ENCODE measurements around the gene JAKMIP1. TPM values are rescaled to one million over a fixed set of nuclear protein-coding genes. Genes with fewer than 3 reads are reported as not detected.

JAKMIP1 gene
- total RNA-seq, 4 donors from 2014 or later, result not detected

DNA sequence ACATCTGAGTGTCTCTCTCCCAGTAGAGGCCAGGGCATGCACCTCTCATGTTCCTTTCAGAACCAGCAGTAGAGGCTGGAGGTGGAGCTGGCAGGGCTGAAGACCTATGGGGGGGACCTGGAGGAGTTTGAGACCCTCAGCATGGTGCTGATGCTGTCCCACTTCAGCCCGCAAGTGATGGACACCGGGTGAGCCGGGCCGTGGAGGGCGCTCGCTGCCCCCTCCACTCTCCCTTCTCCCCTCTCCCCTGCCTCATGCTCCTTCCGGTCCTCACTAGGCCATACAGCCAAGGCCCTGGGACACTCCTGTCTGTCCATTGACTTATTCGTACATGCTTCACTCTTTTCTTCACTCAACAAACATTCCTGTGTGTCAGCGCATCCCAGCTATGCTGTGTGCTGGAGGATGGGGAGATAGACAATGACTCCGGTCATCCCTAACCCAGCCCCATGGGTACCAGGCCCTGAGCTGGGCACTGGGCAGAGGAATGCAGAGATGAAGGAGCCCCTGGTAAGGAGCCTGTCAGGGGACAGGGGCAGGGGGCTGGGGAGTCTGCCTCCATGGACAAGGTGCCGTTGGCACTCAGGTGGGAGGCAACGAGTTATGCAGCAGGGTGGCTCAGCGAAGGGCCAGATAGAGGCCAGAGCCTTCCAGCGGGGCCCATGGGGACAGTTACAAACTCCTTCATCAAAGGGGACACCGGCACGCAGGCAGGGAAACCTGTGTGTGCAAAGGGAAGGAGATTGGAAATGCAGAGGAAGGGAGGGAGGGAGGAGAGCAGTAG, 40.9 kb upstream of the JAKMIP1 start:
- intact Hi-C loops (cut with DNase I; ENCODE audit: low total_unique reads), result loop anchor here (10.0 kb wide), 1 partner anchor 314 kb away; no protein-coding TSS in a partner anchor
- H3K4me3 ChIP-seq (ENCODE audit: low read depth, poor library complexity, severe bottlenecking), result no peak overlapping the region
- DNase-seq (ENCODE audit: low spot score in 2 of 2), result no peak
- WGBS, 2 donors, result 85 to 87% methylated on average over 16 of the region's 16 CpGs
- TF ChIP-seq, protein P1, sequence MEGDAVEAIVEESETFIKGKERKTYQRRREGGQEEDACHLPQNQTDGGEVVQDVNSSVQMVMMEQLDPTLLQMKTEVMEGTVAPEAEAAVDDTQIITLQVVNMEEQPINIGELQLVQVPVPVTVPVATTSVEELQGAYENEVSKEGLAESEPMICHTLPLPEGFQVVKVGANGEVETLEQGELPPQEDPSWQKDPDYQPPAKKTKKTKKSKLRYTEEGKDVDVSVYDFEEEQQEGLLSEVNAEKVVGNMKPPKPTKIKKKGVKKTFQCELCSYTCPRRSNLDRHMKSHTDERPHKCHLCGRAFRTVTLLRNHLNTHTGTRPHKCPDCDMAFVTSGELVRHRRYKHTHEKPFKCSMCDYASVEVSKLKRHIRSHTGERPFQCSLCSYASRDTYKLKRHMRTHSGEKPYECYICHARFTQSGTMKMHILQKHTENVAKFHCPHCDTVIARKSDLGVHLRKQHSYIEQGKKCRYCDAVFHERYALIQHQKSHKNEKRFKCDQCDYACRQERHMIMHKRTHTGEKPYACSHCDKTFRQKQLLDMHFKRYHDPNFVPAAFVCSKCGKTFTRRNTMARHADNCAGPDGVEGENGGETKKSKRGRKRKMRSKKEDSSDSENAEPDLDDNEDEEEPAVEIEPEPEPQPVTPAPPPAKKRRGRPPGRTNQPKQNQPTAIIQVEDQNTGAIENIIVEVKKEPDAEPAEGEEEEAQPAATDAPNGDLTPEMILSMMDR (IDR thresholded peaks at IDR 0.05), result no peak
- no peak for TF ChIP-seq POLR2A (IDR thresholded peaks at IDR 0.05)

DNA sequence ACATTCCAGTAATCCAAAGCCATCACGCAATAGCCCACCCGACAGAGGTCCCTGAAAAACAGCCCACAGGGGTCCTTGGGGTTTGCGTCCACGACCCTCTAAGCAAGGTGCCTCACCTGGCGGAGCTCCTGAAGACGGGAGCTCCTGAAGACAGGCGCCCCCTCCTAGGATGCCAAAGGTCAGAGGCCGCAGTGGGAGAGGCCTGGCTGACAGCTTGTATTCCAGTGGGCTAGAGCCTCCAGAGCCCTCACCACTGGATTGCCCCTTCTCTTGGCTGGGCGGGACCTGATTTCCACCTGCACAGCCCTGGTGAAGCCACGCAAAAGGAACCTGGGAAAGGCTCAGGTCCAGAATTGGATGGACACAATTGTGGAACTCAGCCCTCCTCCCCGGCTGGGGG, 39.6 kb upstream of the JAKMIP1 start:
- H3K4me3 ChIP-seq (ENCODE audit: low read depth, poor library complexity, severe bottlenecking), result no peak overlapping the region
- TF ChIP-seq POLR2A (IDR thresholded peaks at IDR 0.05), result no peak
- TF ChIP-seq, protein P1 (IDR thresholded peaks at IDR 0.05), result no peak
- intact Hi-C loops (cut with DNase I; ENCODE audit: low total_unique reads), result loop anchor here (10.0 kb wide), 1 partner anchor 315 kb away; no protein-coding TSS in a partner anchor
- DNase-seq (ENCODE audit: low spot score in 2 of 2), result peak in 1 of 2 donors; percentile 75
- WGBS, 2 donors, result 73 to 79% methylated on average over 10 to 11 of the region's 11 CpGs

DNA sequence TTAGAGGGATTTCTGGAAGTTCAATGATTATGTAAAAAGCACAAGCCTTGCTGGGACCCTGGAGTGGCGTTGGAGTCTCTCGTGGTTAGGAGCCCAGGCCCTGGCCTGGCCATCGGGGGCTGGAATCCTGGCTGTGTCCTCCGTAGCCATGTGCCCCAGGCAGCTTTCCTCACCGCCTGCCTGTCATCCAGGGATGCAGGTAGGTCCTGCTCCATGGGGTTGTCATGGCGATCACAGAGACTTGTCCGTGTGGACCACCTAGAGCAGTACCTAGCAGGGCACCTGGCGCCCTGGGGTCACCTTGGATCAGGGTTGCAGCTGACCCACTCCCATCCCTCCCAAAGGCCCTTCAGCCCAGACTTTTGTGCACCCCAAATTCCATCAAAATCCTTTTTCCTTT, 39.1 kb upstream of the JAKMIP1 start:
- intact Hi-C loops (cut with DNase I; ENCODE audit: low total_unique reads), result no loop called here
- no peak overlapping the region for H3K4me3 ChIP-seq (ENCODE audit: low read depth, poor library complexity, severe bottlenecking)
- DNase-seq (ENCODE audit: low spot score in 2 of 2), result peak in 1 of 2 donors; percentile 42
- no peak for TF ChIP-seq POLR2A (IDR thresholded peaks at IDR 0.05)
- TF ChIP-seq, protein P1 (IDR thresholded peaks at IDR 0.05), result no peak
- 62 to 70% methylated on average over 7 to 8 of the region's 8 CpGs for WGBS, 2 donors

DNA sequence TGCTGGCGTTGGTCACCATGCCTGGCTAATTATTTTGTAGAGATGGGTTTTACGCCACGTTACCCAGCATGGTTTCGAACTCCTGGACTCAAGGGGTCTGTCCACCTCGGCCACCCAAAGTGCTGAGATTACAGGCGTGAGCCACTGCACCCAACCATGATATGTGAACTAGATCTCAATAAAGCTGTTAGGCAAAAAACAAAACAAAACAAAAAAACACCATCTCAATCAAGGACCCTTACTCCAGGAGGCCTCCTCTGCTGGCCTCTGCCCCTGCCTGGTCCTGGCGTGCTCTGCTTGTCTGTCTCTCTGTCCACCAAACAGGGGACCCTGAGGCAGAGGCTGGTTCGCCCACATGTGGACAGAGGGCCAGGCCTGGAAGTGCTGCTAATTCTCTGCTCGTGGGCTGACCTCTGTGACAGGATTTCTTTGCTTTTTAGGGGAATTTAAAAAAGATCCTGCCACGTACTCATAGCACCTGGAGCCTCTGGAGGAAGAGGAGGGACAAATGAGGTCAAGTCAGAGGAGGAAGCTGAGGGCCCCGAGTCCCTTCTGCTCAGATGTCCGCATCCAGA, 36.6 kb upstream of the JAKMIP1 start:
- intact Hi-C loops (cut with DNase I; ENCODE audit: low total_unique reads), result no loop called here
- whole genome bisulfite sequencing, 2 donors, result 76% methylated on average over 12 of the region's 12 CpGs
- no peak overlapping the region for H3K4me3 ChIP-seq (ENCODE audit: low read depth, poor library complexity, severe bottlenecking)
- TF ChIP-seq, protein P1 (IDR thresholded peaks at IDR 0.05), result no peak
- TF ChIP-seq POLR2A (IDR thresholded peaks at IDR 0.05), result no peak
- DNase-seq (ENCODE audit: low spot score in 2 of 2), result peak in 1 of 2 donors; percentile 68

DNA sequence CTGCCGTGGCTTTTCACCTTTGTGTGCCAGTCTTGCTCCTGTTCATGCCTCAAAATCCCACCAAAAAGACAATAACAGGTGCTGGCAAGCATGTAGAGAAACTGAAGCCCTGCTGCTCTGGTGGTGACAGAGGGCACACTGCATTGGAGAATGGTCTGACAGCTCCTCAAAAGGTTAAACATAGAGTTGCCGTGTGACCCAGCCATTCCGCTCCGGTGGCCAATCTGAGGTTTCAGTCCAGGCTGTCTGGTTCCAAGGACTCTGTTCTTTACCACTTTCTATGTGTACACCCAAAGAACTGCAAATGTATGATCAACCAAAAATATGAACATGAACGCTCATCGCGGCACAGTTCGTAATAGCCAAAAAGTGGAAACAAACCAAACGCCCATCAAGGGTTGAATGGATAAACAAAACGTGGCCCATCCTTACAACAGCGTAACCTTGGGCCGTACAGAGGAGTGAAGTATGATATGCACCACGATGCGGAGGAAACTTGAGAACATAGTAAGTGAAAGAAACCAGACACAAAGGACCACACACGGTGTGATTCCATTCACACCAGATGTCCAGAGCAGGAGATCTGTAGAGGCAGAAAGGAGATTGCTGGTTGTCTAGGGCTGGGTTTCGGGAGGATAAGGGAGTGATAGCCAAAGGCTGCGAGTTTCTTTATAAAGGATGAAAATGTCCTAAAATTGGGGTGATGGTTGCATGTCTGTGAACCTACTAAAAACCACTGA, 35.7 kb upstream of the JAKMIP1 start:
- WGBS, 2 donors, result 59 to 64% methylated on average over 17 of the region's 17 CpGs
- peak in 1 of 2 donors; percentile 52 for DNase-seq (ENCODE audit: low spot score in 2 of 2)
- TF ChIP-seq, protein P1 (IDR thresholded peaks at IDR 0.05), result no peak
- no peak for TF ChIP-seq POLR2A (IDR thresholded peaks at IDR 0.05)
- H3K4me3 ChIP-seq (ENCODE audit: low read depth, poor library complexity, severe bottlenecking), result no peak overlapping the region
- intact Hi-C loops (cut with DNase I; ENCODE audit: low total_unique reads), result no loop called here

Measured in lower leg skin (tissue), 4 donors.